Adrenal gland (tissue), 12 donors: Measurements from ENCODE around the gene CCNA2. TPM values are rescaled to one million over a fixed set of nuclear protein-coding genes. Genes with fewer than 3 reads are reported as not detected.

Experiments used
- DNase-seq, 7 donors: peaks; one replicate each; pipeline ENCODE4 v3.0.0-alpha.2; 2019 to 2020
- H3K27ac ChIP-seq, 5 donors: fragments of 200-600 bp; sonication (generic) in 4 of 5; 1 replicate in 3 of 5; 2 replicates in 2 of 5; pipeline versions ENCODE4 v1.5.1 to v1.8.0; 2016 to 2020; ENCODE audit warnings: mild to moderate bottlenecking in 1 of 5
- H3K27me3 ChIP-seq: fragments of 200-600 bp; 2 replicates; pipeline ENCODE4 v1.8.0; 2021
- H3K36me3 ChIP-seq, 2 donors: fragments of 200-600 bp; replicated peaks in 1 of 2; 1 replicate in 1 of 2; 2 replicates in 1 of 2; pipeline versions ENCODE4 v1.5.1 to v1.8.0; 2018 to 2022
- H3K4me1 ChIP-seq, 2 donors: fragments of 200-600 bp; replicated peaks in 1 of 2; 1 replicate in 1 of 2; 2 replicates in 1 of 2; pipeline versions ENCODE4 v1.5.1 to v1.8.0; 2018 to 2021
- H3K4me3 ChIP-seq, 4 donors: fragments of 200-600 bp; sonication (generic) in 3 of 4; one replicate each; pipeline ENCODE4 v1.5.1; 2016 to 2018
- H3K9me3 ChIP-seq, 3 donors: fragments of 200-600 bp; sonication (generic) in 1 of 3; replicated peaks in 1 of 3; 1 replicate in 2 of 3; 2 replicates in 1 of 3; pipeline versions ENCODE4 v1.5.1 to v1.8.0; 2016 to 2021
- CTCF ChIP-seq, 6 experiments: fragments of 450-650 bp in 4 of 6; fragments of 200-600 bp in 2 of 6; sonication (generic) in 1 of 6; IDR thresholded peaks; 1 replicate in 5 of 6; 2 replicates in 1 of 6; pipeline versions ENCODE4 v1.5.1 to v1.8.0; 2016 to 2021; ENCODE audit warnings: antibody characterized with exemption in 6 of 6, mild to moderate bottlenecking in 2 of 6, moderate library complexity in 1 of 6
- POLR2A ChIP-seq, 2 donors: fragments of 450-650 bp; IDR thresholded peaks; one replicate each; pipeline ENCODE4 v1.6.1; 2017; ENCODE audit warnings: antibody characterized with exemption in 2 of 2, mild to moderate bottlenecking in 2 of 2, moderate library complexity in 1 of 2
- WGBS, 4 donors: extraction: QIAGEN DNeasy Blood & Tissue Kit in 2 of 4; methylation state at CpG; one replicate each; pipeline versions ENCODE4 v1.1.5 to v1.1.7; 2013 to 2017; 5-methylcytosine and 5-hydroxymethylcytosine counted together
- intact Hi-C, 2 donors: fragments of 100-400 bp; cut with DNase I; formaldehyde crosslinking; loops; one replicate each; pipeline versions ENCODE4 v1.14.1 to v1.15.0; 2022 to 2023
- polyA plus RNA-seq, 3 donors: library from polyadenylated mRNA; stranded (reverse); fragments of 200-250 nt in 2 of 3; fragments of 350-450 nt in 1 of 3; fragmentation: Illumina TruSeq in 1 of 3; extraction: RNeasy Lipid Tissue Mini Kit (QIAGEN cat#74804) in 1 of 3; gene quantifications; one replicate each; pipeline ENCODE4 v1.2.3, GENCODE V29; 2013 to 2014
- total RNA-seq, 9 donors: library from RNA; depleted of rRNA in 4 of 9; stranded (reverse); fragments of >200 nt in 4 of 9; fragments of 120-200 nt in 1 of 9; fragmentation: NEBNext Ultra II Directional in 1 of 9; extraction: Animal tissue kit (Norgen Biotek cat#: 25700) in 1 of 9; gene quantifications; one replicate each; pipeline versions ENCODE4 v1.1.0 to v1.2.4, GENCODE V29; 2013 to 2023
- donor health status: healthy with polysubstance abuse.
- donor health status: Bipolar disorder and iron deficiency.
- donor health status: DM: yes; HTN: yes; CAD: no.
- donor health status: DM: no; HTN: no; CAD: no.
- donor health status: DM: no; HTN: no; CAD: no.
- donor health status: DM: yes; HTN: yes; CAD: no.

CCNA2 gene
- total and polyA plus RNA-seq, 12 donors, result 0.24 to 18.9 (median 2.3) TPM

GRCh38 chr4:121785479-121785878 is 38.2 kb downstream of the CCNA2 start:
- Histone ChIP-seq H3K4me3 (no peak overlapping the region), H3K36me3 (no peaks in the 10 kb centered on the region), H3K27ac (no peak overlapping the region), H3K9me3 (no peaks in the 10 kb centered on the region), H3K4me1 (no peaks in the 10 kb centered on the region), H3K27me3 (no peaks in the 10 kb centered on the region)
- DNase-seq, result no peak
- intact Hi-C loops, result no loop called here
- 70 to 84% (median 80%) methylated on average over 4 of the region's 4 CpGs for WGBS, 4 donors
- TF ChIP-seq POLR2A (IDR thresholded peaks at IDR 0.05) (no peak), CTCF (IDR thresholded peaks at IDR 0.05) (no peak)

GRCh38 chr4:121784975-121785374 is 38.7 kb downstream of the CCNA2 start:
- Histone ChIP-seq H3K9me3 (no peaks in the 10 kb centered on the region), H3K36me3 (no peaks in the 10 kb centered on the region), H3K27ac (no peak overlapping the region), H3K4me3 (no peak overlapping the region), H3K27me3 (peaks cover 1% of the 10 kb centered on the region), H3K4me1 (no peaks in the 10 kb centered on the region)
- no peak for DNase-seq
- no peak for TF ChIP-seq CTCF (IDR thresholded peaks at IDR 0.05)
- no peak for TF ChIP-seq POLR2A (IDR thresholded peaks at IDR 0.05)
- intact Hi-C loops, result no loop called here
- WGBS, 4 donors, result 34 to 54% (median 43%) methylated on average over 2 of the region's 2 CpGs

DNA sequence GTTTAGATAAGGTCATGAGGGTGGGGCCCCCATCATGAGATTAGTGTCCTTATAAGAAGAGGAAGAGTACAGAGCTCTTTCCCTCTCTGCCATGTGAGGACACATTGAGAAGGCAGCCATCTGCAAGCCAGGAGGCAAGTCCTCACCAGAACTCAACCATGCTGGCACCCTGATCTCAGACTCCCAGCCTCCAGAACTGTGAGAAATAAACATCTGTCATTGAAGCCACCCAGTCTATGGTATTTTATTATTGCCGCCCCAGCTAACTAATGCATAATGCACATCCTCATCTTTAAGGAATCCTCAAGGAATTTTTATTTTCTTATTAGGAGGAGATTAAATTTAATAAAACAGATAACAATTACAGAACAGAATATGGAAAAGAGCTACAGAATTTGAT is 39.3 kb downstream of the CCNA2 start:
- H3K4me3 ChIP-seq, result no peak overlapping the region
- DNase-seq, result no peak
- peaks cover 7% of the 10 kb centered on the region for H3K27me3 ChIP-seq
- no peaks in the 10 kb centered on the region for H3K36me3 ChIP-seq
- intact Hi-C loops, result no loop called here
- TF ChIP-seq POLR2A (IDR thresholded peaks at IDR 0.05), result no peak
- no peak for TF ChIP-seq CTCF (IDR thresholded peaks at IDR 0.05)
- 26 to 98% (median 60%) methylated on average over 1 of the region's 1 CpG for WGBS, 4 donors
- H3K9me3 ChIP-seq, result no peaks in the 10 kb centered on the region
- H3K27ac ChIP-seq, result no peak overlapping the region
- H3K4me1 ChIP-seq, result no peaks in the 10 kb centered on the region

- peaks cover 10% of the 10 kb centered on the region for H3K27me3 ChIP-seq
- intact Hi-C loops, result no loop called here
- H3K27ac ChIP-seq, result no peak overlapping the region
- no peaks in the 10 kb centered on the region for H3K36me3 ChIP-seq
- H3K4me1 ChIP-seq, result no peaks in the 10 kb centered on the region
- no peak for DNase-seq
- H3K4me3 ChIP-seq, result no peak overlapping the region
- no peak for TF ChIP-seq CTCF (IDR thresholded peaks at IDR 0.05)
- no peak for TF ChIP-seq POLR2A (IDR thresholded peaks at IDR 0.05)
- WGBS, 4 donors, result 49 to 63% (median 54%) methylated on average over 1 of the region's 1 CpG
- no peaks in the 10 kb centered on the region for H3K9me3 ChIP-seq
Measured at GRCh38 chr4:121783210-121783609, 40.5 kb downstream of the CCNA2 start.
